Fibroblast of villous mesenchyme (primary cell): Measurements from ENCODE around the gene PPP2R2C. TPM values are rescaled to one million over a fixed set of nuclear protein-coding genes. Genes with fewer than 3 reads are reported as not detected.

Experiments used
- DNase-seq: peaks from one replicate; pipeline ENCODE4 v3.0.0-alpha.2; 2010; ENCODE audit warnings: low read depth
- H3K4me3 ChIP-seq: 2 replicates; pipeline ENCODE4 v1.5.1; 2011; ENCODE audit warnings: low read depth, mild to moderate bottlenecking, low read length
- CTCF ChIP-seq: IDR thresholded peaks from 2 replicates; pipeline ENCODE4 v1.5.1; 2012; ENCODE audit warnings: low read depth, mild to moderate bottlenecking, low read length; ENCODE audit not compliant: insufficient read depth
- total RNA-seq: library from RNA; depleted of rRNA; stranded (reverse); fragments of >200 nt; gene quantifications from 2 replicates; pipeline ENCODE4 v1.2.3, GENCODE V29; 2012

PPP2R2C gene
- total RNA-seq, 1 donor = not detected

GRCh38 chr4:6408263-6408662, 64.2 kb downstream of the PPP2R2C start:
- DNase-seq = no peak
- no peak for TF ChIP-seq CTCF
- H3K4me3 ChIP-seq = no peak overlapping the region

GRCh38 chr4:6405397-6405706, 67.1 kb downstream of the PPP2R2C start:
- H3K4me3 ChIP-seq = no peak overlapping the region
- TF ChIP-seq CTCF = no peak
- no peak for DNase-seq

- no peak overlapping the region for H3K4me3 ChIP-seq
- DNase-seq = no peak
- TF ChIP-seq CTCF = no peak
Observed at GRCh38 chr4:6404611-6405396, 67.6 kb downstream of the PPP2R2C start.

GRCh38 chr4:6403400-6403685, 69.1 kb downstream of the PPP2R2C start:
- no peak overlapping the region for H3K4me3 ChIP-seq
- TF ChIP-seq CTCF = no peak
- DNase-seq = no peak

GRCh38 chr4:6402566-6403399, 69.6 kb downstream of the PPP2R2C start:
- DNase-seq = no peak
- H3K4me3 ChIP-seq = no peak overlapping the region

GRCh38 chr4:6401797-6402196, 70.6 kb downstream of the PPP2R2C start:
- no peak for DNase-seq
- no peak overlapping the region for H3K4me3 ChIP-seq
- TF ChIP-seq CTCF = no peak

More at GRCh38 chr4:6402566-6403399, 69.6 kb downstream of the PPP2R2C start:
- TF ChIP-seq CTCF = no peak
